ENCODE results near the gene RASA2.

DNA sequence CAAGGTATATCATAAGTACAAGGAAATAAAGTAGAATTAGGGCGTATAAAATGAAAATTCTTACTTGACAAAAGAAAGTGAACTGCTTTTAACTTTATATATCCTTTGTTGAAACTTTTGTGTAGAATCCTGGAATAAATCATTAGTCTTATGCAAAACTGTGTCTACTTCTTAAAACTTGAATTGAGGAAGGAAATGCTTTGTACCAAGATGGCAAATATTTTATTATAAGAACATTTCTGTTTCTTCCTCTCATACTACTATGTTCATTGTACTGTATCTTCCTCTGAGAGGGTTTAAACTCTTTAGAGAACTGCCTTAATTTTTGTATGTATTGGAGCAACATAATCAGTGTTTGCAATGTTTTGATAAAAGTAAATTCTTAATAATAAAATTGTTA is 42.0 kb downstream of the RASA2 start:
- TF ChIP-seq CTCF (conservative IDR thresholded peaks at IDR 0.05): no peak
- TF ChIP-seq EZH2 (IDR thresholded peaks at IDR 0.05; ENCODE audit: low read depth): no peak

Data from PC-9 (cell line).